Mucosa of gallbladder (tissue), 1 donor: ENCODE results near the gene TRPM3. TPM values are rescaled to one million over a fixed set of nuclear protein-coding genes. Genes with fewer than 3 reads are reported as not detected.

ENCODE experiments used
- DNase-seq: peaks from one replicate; pipeline ENCODE4 v3.0.0-alpha.2; 2020; ENCODE audit warnings: low spot score
- total RNA-seq: library from RNA; stranded (reverse); gene quantifications from one replicate; pipeline ENCODE4 v1.2.1, GENCODE V29; 2021
- donor health status: DM: no; HTN: no; CAD: no.

The TRPM3 gene
- total RNA-seq: 9.2 TPM

- no peak for DNase-seq
These were observed at the start of gene TRPM3 for GRCh38 chr9:71121275-71122021. TSS of gene TRPM3 (minus strand) at chr9:71121621. CDS start at chr9:71121354, 267 bp downstream.

GRCh38 chr9:71168418-71168817, 47.0 kb upstream of the TRPM3 start:
- no peak for DNase-seq

- DNase-seq: no peak
These were observed 40.7 kb upstream of the TRPM3 start for GRCh38 chr9:71162126-71162525.

GRCh38 chr9:71157731-71158130, 36.3 kb upstream of the TRPM3 start:
- DNase-seq: no peak

- DNase-seq: no peak
These were observed 25.9 kb upstream of the TRPM3 start for GRCh38 chr9:71147368-71147767.

- no peak for DNase-seq
These were observed 25.1 kb upstream of the TRPM3 start for GRCh38 chr9:71146511-71146910.

GRCh38 chr9:71145179-71145578, 23.8 kb upstream of the TRPM3 start:
- DNase-seq: no peak

- DNase-seq: no peak
These were observed 23.1 kb upstream of the TRPM3 start for GRCh38 chr9:71144495-71144894.

GRCh38 chr9:71136696-71137095, 15.3 kb upstream of the TRPM3 start:
- no peak for DNase-seq

GRCh38 chr9:71131145-71131544, 9.7 kb upstream of the TRPM3 start:
- DNase-seq: no peak

GRCh38 chr9:71130521-71130920, 9.1 kb upstream of the TRPM3 start:
- DNase-seq: no peak

GRCh38 chr9:71128796-71129195, 7.4 kb upstream of the TRPM3 start:
- no peak for DNase-seq

GRCh38 chr9:71127301-71127700, 5.9 kb upstream of the TRPM3 start:
- no peak for DNase-seq

GRCh38 chr9:71122421-71122820, 1.0 kb upstream of the TRPM3 start:
- DNase-seq: no peak

GRCh38 chr9:71122022-71122275, 528 bp upstream of the TRPM3 start:
- DNase-seq: no peak

- no peak for DNase-seq
These were observed 747 bp downstream of the TRPM3 start for GRCh38 chr9:71120501-71121247.

GRCh38 chr9:71119746-71120145, 1.7 kb downstream of the TRPM3 start:
- DNase-seq: no peak

GRCh38 chr9:71118324-71118723, 3.1 kb downstream of the TRPM3 start:
- DNase-seq: no peak

GRCh38 chr9:71115448-71115975, 5.9 kb downstream of the TRPM3 start:
- no peak for DNase-seq

GRCh38 chr9:71112866-71113265, 8.6 kb downstream of the TRPM3 start:
- no peak for DNase-seq

GRCh38 chr9:71108937-71109336, 12.5 kb downstream of the TRPM3 start:
- no peak for DNase-seq

GRCh38 chr9:71106992-71107391, 14.4 kb downstream of the TRPM3 start:
- no peak for DNase-seq

GRCh38 chr9:71105192-71105591, 16.2 kb downstream of the TRPM3 start:
- DNase-seq: no peak
